GM21723 (cell line): ENCODE results near the gene E2F6.

Experiments
- ATAC-seq: cut with Tn5 transposase; IDR thresholded peaks from one replicate; pipeline ENCODE4 v1.9.1; 2021; ENCODE audit warnings: mild to moderate bottlenecking, moderate library complexity; ENCODE audit not compliant: unreplicated experiment

The E2F6 gene

GRCh38 chr2:11396467-11397445 lies 69.2 kb downstream of the E2F6 start:
- ATAC-seq: no peak

GRCh38 chr2:11396021-11396420 lies 69.9 kb downstream of the E2F6 start:
- ATAC-seq: no peak

- ATAC-seq: no peak
These were observed 70.6 kb downstream of the E2F6 start for GRCh38 chr2:11395389-11395788.
